ENCODE measurements around the gene PLA2G2C.
"Not testable (repeated sequence)": the region's sequence is repeated elsewhere in the genome, so short reads cannot be mapped to it uniquely, and the experiment has no call there.

The PLA2G2C gene

GRCh38 chr1:20185834-20186782 lies at the start of gene PLA2G2C, which contains the start of gene UBXN10:
TSS of gene PLA2G2C (minus strand) at chr1:20186518. CDS start at chr1:20177363, 9,155 bp downstream.
TSS of gene UBXN10 (plus strand) at chr1:20186096. CDS start at chr1:20190562, 4,466 bp downstream.
- in situ Hi-C loops (cut with MboI; ENCODE audit: low sequenced_read_pairs) = no loop called here

- in situ Hi-C loops (cut with MboI; ENCODE audit: low sequenced_read_pairs) = no loop called here
Measured at GRCh38 chr1:20234788-20235535, 48.6 kb upstream of the PLA2G2C start.

DNA sequence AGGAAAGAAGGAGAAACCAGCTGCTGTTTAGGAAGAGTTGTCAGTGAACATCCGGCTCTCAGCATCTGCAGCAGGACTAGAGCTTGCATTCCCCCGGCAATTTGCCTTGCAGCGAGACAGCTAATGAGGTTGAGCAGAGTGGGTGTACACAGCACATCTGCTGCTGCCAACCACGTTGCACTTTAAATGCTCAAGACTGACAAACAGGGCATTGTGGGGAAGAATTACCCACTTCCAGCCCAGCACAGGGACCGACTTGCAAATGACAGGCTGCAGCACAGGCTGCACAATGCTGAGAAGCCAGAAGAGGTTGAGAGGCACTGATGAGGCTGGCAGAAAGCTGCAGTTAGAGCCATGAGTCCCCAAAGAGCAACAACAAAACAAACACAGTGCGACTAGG lies 47.5 kb upstream of the PLA2G2C start:
- in situ Hi-C loops (cut with MboI; ENCODE audit: low sequenced_read_pairs) = no loop called here

- in situ Hi-C loops (cut with MboI; ENCODE audit: low sequenced_read_pairs) = no loop called here
Measured at GRCh38 chr1:20233394-20233793, 47.1 kb upstream of the PLA2G2C start.

- in situ Hi-C loops (cut with MboI; ENCODE audit: low sequenced_read_pairs) = not testable (repeated sequence)
Measured at GRCh38 chr1:20232564-20232963, 46.2 kb upstream of the PLA2G2C start.

- in situ Hi-C loops (cut with MboI; ENCODE audit: low sequenced_read_pairs) = no loop called here
Measured at GRCh38 chr1:20229171-20229570, 42.9 kb upstream of the PLA2G2C start.

DNA sequence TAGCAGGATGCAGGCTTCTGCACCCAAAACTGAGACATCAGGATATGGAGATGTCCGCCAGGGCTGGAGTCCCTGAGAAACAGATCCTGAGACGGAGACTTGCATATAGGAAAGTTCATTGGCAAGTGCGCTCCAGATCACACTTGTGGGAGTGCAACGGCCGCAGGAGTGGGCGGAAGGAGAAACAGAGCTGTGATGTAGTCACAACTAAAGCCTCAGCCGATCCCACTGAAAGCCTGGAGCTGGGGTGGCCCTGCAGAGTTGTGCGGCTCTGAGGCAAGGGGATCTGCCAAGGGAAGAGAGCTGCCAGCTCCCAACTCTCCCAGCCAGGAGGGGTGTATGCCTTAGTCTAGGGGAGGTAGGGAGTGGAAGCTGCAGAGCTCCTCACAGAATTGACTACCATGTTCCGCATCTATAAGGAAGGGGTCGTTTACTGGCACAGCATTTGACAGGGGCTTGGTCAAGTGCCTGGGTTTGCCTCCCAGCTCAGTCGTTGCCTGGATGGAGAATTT lies 42.1 kb upstream of the PLA2G2C start:
- in situ Hi-C loops (cut with MboI; ENCODE audit: low sequenced_read_pairs) = no loop called here

- in situ Hi-C loops (cut with MboI; ENCODE audit: low sequenced_read_pairs) = no loop called here
Measured at GRCh38 chr1:20227704-20228103, 41.4 kb upstream of the PLA2G2C start.

DNA sequence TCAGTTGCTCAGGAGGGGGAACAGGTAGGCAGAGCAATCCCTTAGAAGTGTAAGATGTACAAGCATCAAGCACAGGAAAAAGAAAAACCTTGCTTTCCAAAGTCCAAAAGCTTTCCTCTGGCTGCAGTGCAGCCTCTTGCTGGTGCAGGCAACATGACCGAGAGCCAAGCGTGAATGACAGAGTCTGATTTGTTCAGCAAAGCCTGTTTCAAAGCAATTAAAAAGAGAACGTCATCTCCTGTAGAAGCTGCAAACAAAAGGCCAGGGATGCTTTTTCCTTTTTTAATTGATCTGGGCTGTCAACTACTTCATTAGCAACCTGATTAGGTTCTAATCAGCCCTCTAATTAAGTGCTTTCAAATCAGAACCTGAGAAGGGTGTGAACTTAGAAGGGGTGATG lies 38.2 kb upstream of the PLA2G2C start:
- in situ Hi-C loops (cut with MboI; ENCODE audit: low sequenced_read_pairs) = loop anchor here (25.0 kb wide), 1 partner anchor 263 kb away; the partner anchor contains the start of gene CAMK2N1

DNA sequence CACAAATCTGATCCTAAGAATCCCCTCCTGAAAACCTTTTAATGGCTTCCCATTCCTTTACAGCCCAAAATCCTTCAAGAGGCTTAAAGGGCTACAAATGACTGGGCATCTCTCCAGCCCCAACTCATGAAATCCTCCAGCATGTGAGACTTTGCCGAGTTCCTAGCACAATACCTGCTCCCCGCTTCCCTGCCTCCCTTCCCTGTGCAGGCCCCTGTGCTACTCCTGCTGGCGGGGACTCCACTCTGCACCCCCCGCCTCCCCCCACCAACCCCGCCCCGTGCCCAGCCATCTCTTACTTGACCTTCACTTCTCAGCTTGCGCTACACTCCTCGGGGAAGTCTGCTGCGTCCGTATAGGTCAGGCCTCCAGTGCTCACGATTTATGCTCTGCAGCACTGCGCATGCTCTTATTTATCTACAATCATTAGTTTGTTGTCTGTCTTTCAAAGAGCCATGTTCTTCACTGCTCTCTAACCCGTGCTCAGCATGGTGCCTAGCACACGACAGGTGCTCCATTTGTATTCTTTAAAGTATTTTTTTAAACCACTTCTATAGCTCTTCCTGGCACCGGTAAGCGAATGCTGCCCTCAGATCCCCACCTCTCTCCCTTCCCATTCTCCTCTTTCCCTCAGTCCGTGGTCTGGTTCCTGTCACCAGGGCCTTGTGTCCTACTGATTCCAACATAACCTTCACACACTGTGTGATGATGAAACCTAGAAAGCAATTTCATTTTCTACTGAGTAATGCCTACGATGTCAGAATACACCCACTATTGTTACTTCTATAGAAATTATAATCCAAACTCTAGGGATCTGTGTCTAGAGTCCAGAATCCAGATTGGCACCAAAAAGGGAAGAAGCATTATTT lies 37.5 kb upstream of the PLA2G2C start:
- in situ Hi-C loops (cut with MboI; ENCODE audit: low sequenced_read_pairs) = loop anchor here (25.0 kb wide), 1 partner anchor 264 kb away; the partner anchor contains the start of gene CAMK2N1

- in situ Hi-C loops (cut with MboI; ENCODE audit: low sequenced_read_pairs) = loop anchor here (25.0 kb wide), 1 partner anchor 264 kb away; the partner anchor contains the start of gene CAMK2N1
Measured at GRCh38 chr1:20223106-20223505, 36.8 kb upstream of the PLA2G2C start.

DNA sequence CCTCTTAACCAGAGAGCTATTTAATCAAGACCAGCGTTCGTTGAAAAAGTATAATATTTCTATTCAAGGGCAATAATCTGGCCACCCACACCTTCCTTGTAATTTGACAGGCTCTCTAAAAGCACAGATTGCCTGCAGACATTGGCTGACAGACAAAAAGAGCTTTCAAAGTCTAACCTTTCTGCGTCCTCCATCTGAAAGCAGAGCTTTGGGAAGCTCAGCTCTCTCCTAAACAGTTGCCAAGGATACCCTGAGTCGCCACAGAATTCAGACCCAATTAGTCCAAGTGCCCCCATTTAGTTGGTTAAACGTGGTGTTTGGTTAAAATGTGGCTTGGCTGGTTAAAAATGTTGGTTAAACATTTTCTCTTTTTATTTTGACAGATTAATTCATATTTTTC lies 33.7 kb upstream of the PLA2G2C start:
- in situ Hi-C loops (cut with MboI; ENCODE audit: low sequenced_read_pairs) = loop anchor here (25.0 kb wide), 1 partner anchor 267 kb away; the partner anchor contains the start of gene CAMK2N1

GRCh38 chr1:20219053-20219452 lies 32.7 kb upstream of the PLA2G2C start:
- in situ Hi-C loops (cut with MboI; ENCODE audit: low sequenced_read_pairs) = loop anchor here (25.0 kb wide), 1 partner anchor 268 kb away; the partner anchor contains the start of gene CAMK2N1

- in situ Hi-C loops (cut with MboI; ENCODE audit: low sequenced_read_pairs) = loop anchor here (25.0 kb wide), 1 partner anchor 271 kb away; the partner anchor contains the start of gene CAMK2N1
Measured at GRCh38 chr1:20216574-20216973, 30.3 kb upstream of the PLA2G2C start.

DNA sequence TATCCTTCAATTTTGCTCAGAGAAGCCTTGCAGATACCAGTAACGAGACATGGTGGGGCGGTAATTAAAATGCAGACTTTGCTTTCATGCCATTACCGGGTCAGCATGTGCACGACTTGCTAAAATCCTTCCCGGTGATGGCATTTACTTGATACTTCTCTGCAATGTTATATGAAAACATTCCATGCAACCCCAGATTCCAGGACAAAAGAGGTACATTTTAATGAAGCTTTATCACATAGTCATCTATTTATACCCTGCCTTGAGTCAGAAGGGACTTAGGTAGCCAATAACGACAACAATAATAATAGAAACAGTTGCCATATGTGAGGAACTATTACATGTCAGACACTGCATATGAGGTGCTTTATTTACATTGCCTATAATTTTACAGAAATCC lies 29.4 kb upstream of the PLA2G2C start:
- in situ Hi-C loops (cut with MboI; ENCODE audit: low sequenced_read_pairs) = loop anchor here (25.0 kb wide), 1 partner anchor 272 kb away; the partner anchor contains the start of gene CAMK2N1

- in situ Hi-C loops (cut with MboI; ENCODE audit: low sequenced_read_pairs) = loop anchor here (25.0 kb wide), 1 partner anchor 274 kb away; the partner anchor contains the start of gene CAMK2N1
Measured at GRCh38 chr1:20212685-20213331, 26.5 kb upstream of the PLA2G2C start.

DNA sequence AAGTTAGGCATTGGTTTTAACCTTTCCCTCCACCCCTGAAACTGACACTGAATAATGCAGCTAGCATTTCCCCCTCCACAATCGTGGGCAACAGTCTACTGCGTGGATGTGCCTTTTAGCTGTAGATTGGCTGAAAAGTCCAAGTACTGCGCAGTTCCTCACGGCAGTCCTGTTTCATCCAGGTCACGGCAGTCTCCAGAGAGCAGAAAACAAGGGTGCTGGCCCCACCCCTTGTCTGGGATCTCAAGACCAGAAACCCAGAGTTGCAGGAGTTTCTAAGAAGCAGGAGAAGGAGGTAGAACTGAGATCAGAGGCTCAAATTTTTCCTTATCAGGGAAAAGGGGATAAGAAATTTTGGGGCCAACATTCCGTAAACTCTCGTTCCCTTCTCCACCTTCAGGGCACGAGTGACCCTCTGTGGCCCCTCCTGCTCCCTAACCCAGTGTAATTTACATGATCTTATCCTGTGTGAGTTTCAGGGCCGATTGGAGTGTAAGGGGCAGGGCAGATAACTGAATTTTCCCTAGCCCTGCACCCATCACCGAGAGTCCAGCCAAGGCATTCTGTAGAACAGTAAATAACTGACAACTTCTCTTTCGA lies 25.9 kb upstream of the PLA2G2C start:
- in situ Hi-C loops (cut with MboI; ENCODE audit: low sequenced_read_pairs) = loop anchor here (25.0 kb wide), 1 partner anchor 275 kb away; the partner anchor contains the start of gene CAMK2N1

- in situ Hi-C loops (cut with MboI; ENCODE audit: low sequenced_read_pairs) = loop anchor here (25.0 kb wide), 1 partner anchor 276 kb away; the partner anchor contains the start of gene CAMK2N1
Measured at GRCh38 chr1:20211511-20211931, 25.2 kb upstream of the PLA2G2C start.

All from HL-60/S4 treated with retinoic acid at 250 ng/mL for 4 days and 3 days (cell line).